Measurements from ENCODE around the gene POLR2A. TPM values are rescaled to one million over a fixed set of nuclear protein-coding genes. Genes with fewer than 3 reads are reported as not detected.

POLR2A gene
- total and polyA plus RNA-seq, 2 of the 13 experiments (the other 11 are each of a cell fraction or from before 2014, with no cell fraction given): 17.8 to 18.3 TPM

DNA sequence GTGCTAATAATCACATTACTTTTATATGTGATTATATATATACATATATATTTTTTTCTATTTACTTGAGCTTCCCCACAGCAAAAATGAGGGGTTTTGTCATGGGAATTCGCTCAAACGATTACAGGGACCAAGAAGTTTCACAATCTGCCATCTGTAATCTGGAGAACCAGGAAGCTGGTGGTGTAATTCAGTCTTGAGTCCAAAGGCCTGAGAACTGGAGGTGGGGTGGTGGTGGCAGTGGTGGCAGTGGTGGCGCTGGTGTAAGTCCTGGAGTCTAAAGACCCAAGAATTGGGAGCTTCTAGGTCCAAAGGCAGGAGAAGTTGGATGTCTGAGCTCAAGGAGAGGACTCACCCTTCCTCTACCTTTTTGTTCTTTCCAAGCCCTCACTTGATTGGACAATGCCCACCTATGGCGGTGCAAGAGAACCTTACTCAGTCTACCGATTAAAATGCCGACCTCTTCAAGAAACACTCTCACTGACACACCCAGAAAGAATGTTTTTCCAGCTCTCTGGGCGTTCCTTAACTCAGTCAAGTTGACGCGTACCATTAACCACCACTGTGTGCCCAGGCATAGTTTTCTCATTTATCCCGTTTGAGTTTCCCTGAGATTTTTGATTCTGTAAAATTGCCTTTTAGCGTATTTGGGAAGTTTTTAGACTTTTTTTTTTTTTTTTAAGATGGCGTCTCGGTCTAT is 31.9 kb downstream of the POLR2A start (continued):
- TF ChIP-seq ZNF672 (CRISPR knock-in tag; IDR thresholded peaks at IDR 0.05) (no peak), RFXAP (CRISPR knock-in tag; IDR thresholded peaks at IDR 0.05; ENCODE audit: borderline replicate concordance) (no peak)
- TF ChIP-seq, protein P1, sequence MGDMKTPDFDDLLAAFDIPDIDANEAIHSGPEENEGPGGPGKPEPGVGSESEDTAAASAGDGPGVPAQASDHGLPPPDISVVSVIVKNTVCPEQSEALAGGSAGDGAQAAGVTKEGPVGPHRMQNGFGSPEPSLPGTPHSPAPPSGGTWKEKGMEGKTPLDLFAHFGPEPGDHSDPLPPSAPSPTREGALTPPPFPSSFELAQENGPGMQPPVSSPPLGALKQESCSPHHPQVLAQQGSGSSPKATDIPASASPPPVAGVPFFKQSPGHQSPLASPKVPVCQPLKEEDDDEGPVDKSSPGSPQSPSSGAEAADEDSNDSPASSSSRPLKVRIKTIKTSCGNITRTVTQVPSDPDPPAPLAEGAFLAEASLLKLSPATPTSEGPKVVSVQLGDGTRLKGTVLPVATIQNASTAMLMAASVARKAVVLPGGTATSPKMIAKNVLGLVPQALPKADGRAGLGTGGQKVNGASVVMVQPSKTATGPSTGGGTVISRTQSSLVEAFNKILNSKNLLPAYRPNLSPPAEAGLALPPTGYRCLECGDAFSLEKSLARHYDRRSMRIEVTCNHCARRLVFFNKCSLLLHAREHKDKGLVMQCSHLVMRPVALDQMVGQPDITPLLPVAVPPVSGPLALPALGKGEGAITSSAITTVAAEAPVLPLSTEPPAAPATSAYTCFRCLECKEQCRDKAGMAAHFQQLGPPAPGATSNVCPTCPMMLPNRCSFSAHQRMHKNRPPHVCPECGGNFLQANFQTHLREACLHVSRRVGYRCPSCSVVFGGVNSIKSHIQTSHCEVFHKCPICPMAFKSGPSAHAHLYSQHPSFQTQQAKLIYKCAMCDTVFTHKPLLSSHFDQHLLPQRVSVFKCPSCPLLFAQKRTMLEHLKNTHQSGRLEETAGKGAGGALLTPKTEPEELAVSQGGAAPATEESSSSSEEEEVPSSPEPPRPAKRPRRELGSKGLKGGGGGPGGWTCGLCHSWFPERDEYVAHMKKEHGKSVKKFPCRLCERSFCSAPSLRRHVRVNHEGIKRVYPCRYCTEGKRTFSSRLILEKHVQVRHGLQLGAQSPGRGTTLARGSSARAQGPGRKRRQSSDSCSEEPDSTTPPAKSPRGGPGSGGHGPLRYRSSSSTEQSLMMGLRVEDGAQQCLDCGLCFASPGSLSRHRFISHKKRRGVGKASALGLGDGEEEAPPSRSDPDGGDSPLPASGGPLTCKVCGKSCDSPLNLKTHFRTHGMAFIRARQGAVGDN (CRISPR knock-in tag; IDR thresholded peaks at IDR 0.05): no peak

- Histone ChIP-seq H3K36me3 (replicated peaks in 1 of 2; ENCODE audit: control insufficient read depth in 1 of 2, insufficient read depth in 2 of 2, low read length in 2 of 2) (no peaks in the 10 kb centered on the region), H4K20me1 (ENCODE audit: insufficient read depth, low read length) (no peaks in the 10 kb centered on the region), H3K4me1 (ENCODE audit: insufficient read depth, low read length) (no peaks in the 10 kb centered on the region), H3K27ac (ENCODE audit: extremely low read length, insufficient read depth, low read length) (no peak overlapping the region), H3K27me3 (ENCODE audit: control insufficient read depth in 1 of 2, insufficient read depth in 2 of 2, low read length in 2 of 2) (peaks cover 0 to 1% of the 10 kb centered on the region in 2 experiments; a peak in 1 of 5 replicates), H3K4me2 (ENCODE audit: low read depth, low read length) (no peak overlapping the region), H3K79me2 (ENCODE audit: insufficient read depth, low read length) (no peaks in the 10 kb centered on the region), H2AFZ (ENCODE audit: low read length) (no peak overlapping the region), H3K9ac (ENCODE audit: insufficient read depth, low read depth, low read length) (no peak overlapping the region), H3K4me3 (replicated peaks in 1 of 3; ENCODE audit: insufficient read depth in 1 of 3, low read depth in 2 of 3, low read length in 3 of 3) (no peak overlapping the region), H3K9me3 (ENCODE audit: low read length) (no peaks in the 10 kb centered on the region)
- BruUV-seq (replicated peaks): no TSS peak
- 35% methylated on average over 10 of the region's 10 CpGs for WGBS (ENCODE audit: low lambda C conversion rate)
- CTCF ChIA-PET (ENCODE audit: low intra/inter-chr PET ratio, low total read pairs): interaction anchor here (1.0 to 3.5 kb wide), 2 partner anchors 8 to 37 kb away, joined by 4 to 27 read pairs; partner anchors contain the start of gene SENP3
- peak; percentile 70 for ATAC-seq
- FAIRE-seq: no peak
- POLR2A ChIA-PET: interaction anchor here (1.0 kb wide), 1 partner anchor 38 kb away, joined by 4 read pairs; no protein-coding TSS in a partner anchor
- DNase-seq (ENCODE audit: low spot score): peak; percentile 43
- intact Hi-C loops (cut with micrococcal nuclease; ENCODE audit: unreplicated experiment): loop anchor here (2.0 kb wide), 1 partner anchor 38 kb away; the partner anchor contains the start of gene SENP3
- in situ Hi-C loops (cut with HindIII; ENCODE audit: extremely low pct_ligation_motif_present, low pct_unique_long_range_greater_than_20kb): no loop called here
- TF ChIP-seq ZNF7 (CRISPR knock-in tag; IDR thresholded peaks at IDR 0.05) (no peak), THAP7 (CRISPR knock-in tag; IDR thresholded peaks at IDR 0.05) (no peak), DNMT1 (CRISPR knock-in tag; IDR thresholded peaks at IDR 0.05) (no peak), ZFX (CRISPR knock-in tag; IDR thresholded peaks at IDR 0.05; ENCODE audit: low read depth) (0 out of 2 replicates have a peak, but pooled peaks have one; percentile 23), ZNF790 (CRISPR knock-in tag; IDR thresholded peaks at IDR 0.05; ENCODE audit: borderline replicate concordance) (no peak), SMC3 (IDR thresholded peaks at IDR 0.05; ENCODE audit: low read length) (peak; percentile 68; the same call in 1 of the 2 replicates), XRCC5 (optimal IDR thresholded peaks at IDR 0.05; ENCODE audit: low read length) (no peak), YY1 (IDR thresholded peaks at IDR 0.05; ENCODE audit: insufficient read depth, insufficient replicate concordance, low read depth, low read length) (peak; percentile 21), STAG1 (CRISPR knock-in tag; IDR thresholded peaks at IDR 0.05) (peak; percentile 47)
- TF ChIP-seq, protein P2, sequence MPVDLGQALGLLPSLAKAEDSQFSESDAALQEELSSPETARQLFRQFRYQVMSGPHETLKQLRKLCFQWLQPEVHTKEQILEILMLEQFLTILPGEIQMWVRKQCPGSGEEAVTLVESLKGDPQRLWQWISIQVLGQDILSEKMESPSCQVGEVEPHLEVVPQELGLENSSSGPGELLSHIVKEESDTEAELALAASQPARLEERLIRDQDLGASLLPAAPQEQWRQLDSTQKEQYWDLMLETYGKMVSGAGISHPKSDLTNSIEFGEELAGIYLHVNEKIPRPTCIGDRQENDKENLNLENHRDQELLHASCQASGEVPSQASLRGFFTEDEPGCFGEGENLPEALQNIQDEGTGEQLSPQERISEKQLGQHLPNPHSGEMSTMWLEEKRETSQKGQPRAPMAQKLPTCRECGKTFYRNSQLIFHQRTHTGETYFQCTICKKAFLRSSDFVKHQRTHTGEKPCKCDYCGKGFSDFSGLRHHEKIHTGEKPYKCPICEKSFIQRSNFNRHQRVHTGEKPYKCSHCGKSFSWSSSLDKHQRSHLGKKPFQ (CRISPR knock-in tag; IDR thresholded peaks at IDR 0.05; ENCODE audit: insufficient replicate concordance): no peak
- TF ChIP-seq, protein P3, sequence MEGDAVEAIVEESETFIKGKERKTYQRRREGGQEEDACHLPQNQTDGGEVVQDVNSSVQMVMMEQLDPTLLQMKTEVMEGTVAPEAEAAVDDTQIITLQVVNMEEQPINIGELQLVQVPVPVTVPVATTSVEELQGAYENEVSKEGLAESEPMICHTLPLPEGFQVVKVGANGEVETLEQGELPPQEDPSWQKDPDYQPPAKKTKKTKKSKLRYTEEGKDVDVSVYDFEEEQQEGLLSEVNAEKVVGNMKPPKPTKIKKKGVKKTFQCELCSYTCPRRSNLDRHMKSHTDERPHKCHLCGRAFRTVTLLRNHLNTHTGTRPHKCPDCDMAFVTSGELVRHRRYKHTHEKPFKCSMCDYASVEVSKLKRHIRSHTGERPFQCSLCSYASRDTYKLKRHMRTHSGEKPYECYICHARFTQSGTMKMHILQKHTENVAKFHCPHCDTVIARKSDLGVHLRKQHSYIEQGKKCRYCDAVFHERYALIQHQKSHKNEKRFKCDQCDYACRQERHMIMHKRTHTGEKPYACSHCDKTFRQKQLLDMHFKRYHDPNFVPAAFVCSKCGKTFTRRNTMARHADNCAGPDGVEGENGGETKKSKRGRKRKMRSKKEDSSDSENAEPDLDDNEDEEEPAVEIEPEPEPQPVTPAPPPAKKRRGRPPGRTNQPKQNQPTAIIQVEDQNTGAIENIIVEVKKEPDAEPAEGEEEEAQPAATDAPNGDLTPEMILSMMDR (CRISPR knock-in tag; IDR thresholded peaks at IDR 0.05): peak; percentile 62
Measured at GRCh38 chr17:7523033-7523432, 38.9 kb downstream of the POLR2A start.

Data from HepG2 (cell line).